CD14-positive monocyte (primary cell): ENCODE results near the gene TMEM178B. TPM values are rescaled to one million over a fixed set of nuclear protein-coding genes. Genes with fewer than 3 reads are reported as not detected.

Experiments used
- DNase-seq, 3 donors: peaks; one replicate each; pipeline ENCODE4 v3.0.0-alpha.2; 2011 to 2022
- H2AFZ ChIP-seq: 2 replicates; pipeline ENCODE4 v1.6.0; 2012; ENCODE audit warnings: mild to moderate bottlenecking, low read depth, low read length, inconsistent platforms; ENCODE audit not compliant: insufficient read depth, poor library complexity, severe bottlenecking
- H3K27ac ChIP-seq, 2 donors: 1 replicate in 1 of 2; 2 replicates in 1 of 2; pipeline ENCODE4 v1.5.1; 2012 to 2013; ENCODE audit warnings: low read length in 2 of 2, control low read depth in 1 of 2, inconsistent platforms in 1 of 2, low read depth in 1 of 2, mild to moderate bottlenecking in 1 of 2
- H3K27me3 ChIP-seq, 2 donors: one replicate each; pipeline versions ENCODE4 v1.6.0 to v1.6.1; 2011 to 2013; ENCODE audit warnings: low read length in 2 of 2; ENCODE audit not compliant: control insufficient read depth in 2 of 2, insufficient read depth in 2 of 2
- H3K36me3 ChIP-seq, 2 donors: replicated peaks in 1 of 2; 1 replicate in 1 of 2; 2 replicates in 1 of 2; pipeline versions ENCODE4 v1.5.1 to v1.6.1; 2012 to 2013; ENCODE audit warnings: low read length in 2 of 2, control low read depth in 1 of 2, inconsistent platforms in 1 of 2, mild to moderate bottlenecking in 1 of 2; ENCODE audit not compliant: insufficient read depth in 2 of 2, control insufficient read depth in 1 of 2
- H3K4me1 ChIP-seq, 2 donors: 1 replicate in 1 of 2; 2 replicates in 1 of 2; pipeline versions ENCODE4 v1.5.1 to v1.6.1; 2012 to 2013; ENCODE audit warnings: low read length in 2 of 2, control low read depth in 1 of 2, inconsistent platforms in 1 of 2, mild to moderate bottlenecking in 1 of 2, moderate library complexity in 1 of 2; ENCODE audit not compliant: insufficient read depth in 2 of 2, control insufficient read depth in 1 of 2
- H3K4me2 ChIP-seq: replicated peaks from 2 replicates; pipeline ENCODE3; 2012; ENCODE audit warnings: low read length, moderate library complexity, mild to moderate bottlenecking; ENCODE audit not compliant: poor library complexity, severe bottlenecking; ENCODE audit errors: extremely low read depth
- H3K4me3 ChIP-seq, 3 experiments: fragments of 200-600 bp in 1 of 3; sonication (generic) in 1 of 3; replicated peaks in 1 of 3; 1 replicate in 2 of 3; 2 replicates in 1 of 3; pipeline ENCODE4 v1.5.1; 2011 to 2013; ENCODE audit warnings: low read length in 3 of 3, mild to moderate bottlenecking in 3 of 3, control low read depth in 2 of 3, low read depth in 2 of 3, inconsistent platforms in 1 of 3, moderate library complexity in 1 of 3
- H3K79me2 ChIP-seq: 2 replicates; pipeline ENCODE4 v1.6.0; 2012; ENCODE audit warnings: mild to moderate bottlenecking, control low read depth, inconsistent platforms, low read length, moderate library complexity; ENCODE audit not compliant: insufficient read depth
- H3K9ac ChIP-seq: 2 replicates; pipeline ENCODE4 v1.6.0; 2017; ENCODE audit warnings: low read length, mild to moderate bottlenecking; ENCODE audit not compliant: insufficient read depth, poor library complexity, severe bottlenecking
- H3K9me3 ChIP-seq, 2 donors: replicated peaks in 1 of 2; 1 replicate in 1 of 2; 2 replicates in 1 of 2; pipeline versions ENCODE4 v1.5.1 to v1.6.1; 2012 to 2013; ENCODE audit warnings: low read length in 2 of 2, control low read depth in 1 of 2; ENCODE audit not compliant: control insufficient read depth in 1 of 2, insufficient read depth in 1 of 2
- H4K20me1 ChIP-seq: 2 replicates; pipeline ENCODE4 v1.6.0; 2012; ENCODE audit warnings: mild to moderate bottlenecking, low read length, control low read depth, moderate library complexity; ENCODE audit not compliant: insufficient read depth
- H3K27ac Mint-ChIP-seq, 7 donors: one replicate each; pipeline ENCODE4 v1.8.0; 2020; ENCODE audit warnings: mild to moderate bottlenecking in 7 of 7, mixed read lengths in 7 of 7, moderate library complexity in 6 of 7, inconsistent platforms in 2 of 7
- H3K27me3 Mint-ChIP-seq, 3 donors: one replicate each; pipeline ENCODE4 v1.8.0; 2021 to 2022; ENCODE audit warnings: low read depth in 3 of 3, mild to moderate bottlenecking in 3 of 3, mixed read lengths in 3 of 3, moderate library complexity in 3 of 3, inconsistent platforms in 1 of 3
- H3K36me3 Mint-ChIP-seq, 2 donors: one replicate each; pipeline ENCODE4 v1.8.0; 2020; ENCODE audit warnings: mixed read lengths in 2 of 2, inconsistent platforms in 1 of 2, mild to moderate bottlenecking in 1 of 2
- H3K4me1 Mint-ChIP-seq: one replicate; pipeline ENCODE4 v1.8.0; 2020; ENCODE audit warnings: mild to moderate bottlenecking, mixed read lengths
- H3K4me3 Mint-ChIP-seq, 2 donors: one replicate each; pipeline ENCODE4 v1.8.0; 2020; ENCODE audit warnings: mild to moderate bottlenecking in 2 of 2, mixed read lengths in 2 of 2, moderate library complexity in 1 of 2
- H3K9me3 Mint-ChIP-seq, 7 donors: one replicate each; pipeline ENCODE4 v1.8.0; 2020 to 2022; ENCODE audit warnings: mixed read lengths in 7 of 7, mild to moderate bottlenecking in 6 of 7, moderate library complexity in 6 of 7, inconsistent platforms in 2 of 7
- CTCF ChIP-seq: fragments of 200-600 bp; IDR thresholded peaks from one replicate; pipeline ENCODE4 v1.8.0; 2022; ENCODE audit warnings: antibody characterized with exemption, mild to moderate bottlenecking
- WGBS: methylation state at CpG from one replicate; pipeline ENCODE4 v1.1.5; 2013; ENCODE audit warnings: missing lambda C conversion rate; ENCODE audit not compliant: insufficient coverage; 5-methylcytosine and 5-hydroxymethylcytosine counted together
- intact Hi-C, 2 donors: fragments of 100-400 bp; cut with micrococcal nuclease; formaldehyde crosslinking; loops; one replicate each; pipeline versions ENCODE4 v1.15.0 to v1.15.1; 2023
- polyA plus RNA-seq, 3 donors: library from polyadenylated mRNA; depleted of rRNA in 1 of 3; unstranded in 2 of 3; stranded (reverse) in 1 of 3; fragments of 300-500 nt in 2 of 3; fragments of >200 nt in 1 of 3; fragmentation: Illumina TruSeq in 2 of 3; gene quantifications; 1 replicate in 2 of 3; 2 replicates in 1 of 3; pipeline ENCODE4 v1.2.3, GENCODE V29; 2012 to 2021

TMEM178B gene
- polyA plus RNA-seq, 3 donors, result not detected

- Histone ChIP-seq H3K9me3 (no peaks in the 10 kb centered on the region), H3K9ac (no peak overlapping the region)
- WGBS, result 85% methylated on average over 10 of the region's 16 CpGs
Measured at GRCh38 chr7:141460781-141461715, 387.2 kb downstream of the TMEM178B start.

GRCh38 chr7:141461924-141462323 is 388.1 kb downstream of the TMEM178B start:
- no peak overlapping the region for H3K27ac ChIP-seq
- Mint-ChIP-seq H3K9me3 (no peaks in the 10 kb centered on the region), H3K36me3 (no peaks in the 10 kb centered on the region), H3K27ac (no peak overlapping the region), H3K4me1 (no peaks in the 10 kb centered on the region), H3K4me3 (no peak overlapping the region), H3K27me3 (peaks cover 4 to 7% (median 4%) of the 10 kb centered on the region in 3 donors)
- H4K20me1 ChIP-seq, result no peaks in the 10 kb centered on the region
- no peaks in the 10 kb centered on the region for H3K79me2 ChIP-seq
- intact Hi-C loops, result no loop called here
- no peak overlapping the region for H3K9ac ChIP-seq
- no peak overlapping the region for H3K4me2 ChIP-seq
- H3K27me3 ChIP-seq, result no peaks in the 10 kb centered on the region
- H3K36me3 ChIP-seq, result no peaks in the 10 kb centered on the region
- no peaks in the 10 kb centered on the region for H3K9me3 ChIP-seq
- TF ChIP-seq CTCF, result no peak
- DNase-seq, result no peak
- no peaks in the 10 kb centered on the region for H3K4me1 ChIP-seq
- no peak overlapping the region for H3K4me3 ChIP-seq
- no peak overlapping the region for H2AFZ ChIP-seq
- 83% methylated on average over 5 of the region's 6 CpGs for WGBS

More at GRCh38 chr7:141460781-141461715, 387.2 kb downstream of the TMEM178B start:
- no peak overlapping the region for H3K27ac ChIP-seq
- no peaks in the 10 kb centered on the region for H3K4me1 ChIP-seq
- no peak overlapping the region for H3K4me3 ChIP-seq
- no peaks in the 10 kb centered on the region for H3K9me3 Mint-ChIP-seq
- no peak overlapping the region for H3K4me3 Mint-ChIP-seq
- TF ChIP-seq CTCF, result no peak
- H3K27ac Mint-ChIP-seq, result no peak overlapping the region
- H2AFZ ChIP-seq, result no peak overlapping the region
- no peak for DNase-seq
- peaks cover 4 to 7% (median 6%) of the 10 kb centered on the region in 3 donors for H3K27me3 Mint-ChIP-seq
- H3K36me3 Mint-ChIP-seq, result no peaks in the 10 kb centered on the region
- intact Hi-C loops, result no loop called here
- H3K27me3 ChIP-seq, result no peaks in the 10 kb centered on the region
- H4K20me1 ChIP-seq, result no peaks in the 10 kb centered on the region
- H3K4me1 Mint-ChIP-seq, result no peaks in the 10 kb centered on the region
- H3K36me3 ChIP-seq, result no peaks in the 10 kb centered on the region
- no peak overlapping the region for H3K4me2 ChIP-seq
- no peaks in the 10 kb centered on the region for H3K79me2 ChIP-seq
